SK-N-SH treated with all-trans-retinoic acid at 6 μM for 48 hours (cell line): Measurements from ENCODE around the gene ZNF664.

Experiments
- CSDC2 ChIP-seq: fragments of 250-450 bp; sonication (Bioruptor Pico); IDR thresholded peaks from 2 replicates; pipeline ENCODE4 v1.5.0; 2020; ENCODE audit warnings: mild to moderate bottlenecking, moderate library complexity
- GLIS3 ChIP-seq: fragments of 250-450 bp; sonication (Bioruptor Pico); IDR thresholded peaks from 2 replicates; pipeline ENCODE4 v1.5.0; 2020; ENCODE audit warnings: mild to moderate bottlenecking, moderate library complexity
- ISL1 ChIP-seq: fragments of 250-450 bp; sonication (Bioruptor Pico); IDR thresholded peaks from 2 replicates; pipeline ENCODE4 v2.1.2; 2022; ENCODE audit warnings: mild to moderate bottlenecking, moderate library complexity
- ZNF70 ChIP-seq: fragments of 450-650 bp; formaldehyde crosslinking; IDR thresholded peaks from 2 replicates; pipeline ENCODE4 v1.5.0; 2020; ENCODE audit warnings: mild to moderate bottlenecking, moderate library complexity
- TF ChIP-seq, protein P1 (sequence below): fragments of 250-450 bp; sonication (Bioruptor Pico); IDR thresholded peaks from 2 replicates; pipeline ENCODE4 v1.8.0; 2020; ENCODE audit warnings: mild to moderate bottlenecking, moderate library complexity, borderline replicate concordance

DNA sequence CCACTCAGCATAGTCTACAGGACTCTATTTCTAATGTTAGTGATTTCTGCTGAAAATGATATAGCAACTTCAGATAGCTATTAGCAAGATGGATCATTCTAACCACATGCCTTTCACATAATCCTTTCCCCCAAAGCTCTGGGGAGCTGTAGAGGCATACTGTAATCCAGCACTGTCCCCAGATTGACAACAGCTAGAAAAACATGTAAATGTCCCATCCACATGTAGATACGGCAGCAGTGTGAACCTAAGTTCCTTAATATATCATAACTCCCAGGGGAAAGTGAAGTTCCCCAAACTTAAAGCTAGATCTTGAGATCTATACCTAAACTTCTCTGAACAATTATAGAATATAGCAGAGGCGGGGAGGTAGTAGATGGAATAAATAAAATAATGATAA lies 14.0 kb downstream of the ZNF664 start:
- TF ChIP-seq, protein P1, sequence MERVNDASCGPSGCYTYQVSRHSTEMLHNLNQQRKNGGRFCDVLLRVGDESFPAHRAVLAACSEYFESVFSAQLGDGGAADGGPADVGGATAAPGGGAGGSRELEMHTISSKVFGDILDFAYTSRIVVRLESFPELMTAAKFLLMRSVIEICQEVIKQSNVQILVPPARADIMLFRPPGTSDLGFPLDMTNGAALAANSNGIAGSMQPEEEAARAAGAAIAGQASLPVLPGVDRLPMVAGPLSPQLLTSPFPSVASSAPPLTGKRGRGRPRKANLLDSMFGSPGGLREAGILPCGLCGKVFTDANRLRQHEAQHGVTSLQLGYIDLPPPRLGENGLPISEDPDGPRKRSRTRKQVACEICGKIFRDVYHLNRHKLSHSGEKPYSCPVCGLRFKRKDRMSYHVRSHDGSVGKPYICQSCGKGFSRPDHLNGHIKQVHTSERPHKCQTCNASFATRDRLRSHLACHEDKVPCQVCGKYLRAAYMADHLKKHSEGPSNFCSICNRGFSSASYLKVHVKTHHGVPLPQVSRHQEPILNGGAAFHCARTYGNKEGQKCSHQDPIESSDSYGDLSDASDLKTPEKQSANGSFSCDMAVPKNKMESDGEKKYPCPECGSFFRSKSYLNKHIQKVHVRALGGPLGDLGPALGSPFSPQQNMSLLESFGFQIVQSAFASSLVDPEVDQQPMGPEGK (CRISPR knock-in tag): no peak
- TF ChIP-seq ZNF70 (no peak), ISL1 (no peak), CSDC2 (CRISPR knock-in tag) (no peak), GLIS3 (CRISPR knock-in tag) (no peak)
